Measurements from ENCODE around the gene DDR2.

The DDR2 gene

GRCh38 chr1:162765788-162766187 is 133.5 kb downstream of the DDR2 start:
- no peak for ATAC-seq

DNA sequence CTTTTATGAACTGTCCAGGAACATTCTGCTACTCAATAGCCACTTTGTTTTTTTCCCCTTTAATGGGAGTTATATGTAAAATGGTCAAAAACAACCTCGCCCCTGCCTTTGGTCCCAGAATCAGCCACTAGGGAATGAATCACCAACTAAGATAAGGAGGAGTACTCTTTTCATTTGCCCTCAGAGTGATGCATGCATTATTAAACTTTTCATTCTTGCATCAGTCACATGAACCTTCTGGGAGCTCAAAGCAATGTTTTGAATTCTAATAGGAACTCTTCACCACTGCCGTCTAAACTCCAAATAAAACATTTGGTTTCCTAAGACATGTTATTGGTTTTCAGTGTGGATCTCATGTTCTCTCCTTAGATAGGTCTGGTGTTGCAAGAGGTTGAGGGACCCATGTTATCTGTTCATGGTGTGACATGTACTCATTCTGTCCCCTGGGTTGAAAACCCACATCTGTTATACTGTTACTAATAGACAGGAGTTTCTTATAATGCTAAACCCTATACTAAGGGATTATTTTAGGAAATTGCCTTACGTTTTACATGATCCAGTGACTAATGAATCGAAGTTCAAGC is 140.4 kb downstream of the DDR2 start:
- TF ChIP-seq RARB (CRISPR knock-in tag; IDR thresholded peaks at IDR 0.05) (no peak), ZNF8 (CRISPR knock-in tag; IDR thresholded peaks at IDR 0.05) (no peak), PPARA (CRISPR knock-in tag; IDR thresholded peaks at IDR 0.05; ENCODE audit: borderline replicate concordance) (no peak), ARNTL (CRISPR knock-in tag; IDR thresholded peaks at IDR 0.05; ENCODE audit: borderline replicate concordance, low read depth) (no peak), TSHZ2 (CRISPR knock-in tag; IDR thresholded peaks at IDR 0.05) (no peak), ZNF565 (CRISPR knock-in tag; conservative IDR thresholded peaks at IDR 0.05; ENCODE audit: low read depth) (no peak), ZC3H10 (CRISPR knock-in tag; IDR thresholded peaks at IDR 0.05) (no peak), GLIS3 (CRISPR knock-in tag; IDR thresholded peaks at IDR 0.05) (no peak), OSR1 (CRISPR knock-in tag; IDR thresholded peaks at IDR 0.05) (no peak), ZFP30 (CRISPR knock-in tag; IDR thresholded peaks at IDR 0.05) (no peak), PATZ1 (CRISPR knock-in tag; IDR thresholded peaks at IDR 0.05; ENCODE audit: borderline replicate concordance) (no peak), CSDC2 (CRISPR knock-in tag; IDR thresholded peaks at IDR 0.05) (no peak)
- TF ChIP-seq, protein P1, sequence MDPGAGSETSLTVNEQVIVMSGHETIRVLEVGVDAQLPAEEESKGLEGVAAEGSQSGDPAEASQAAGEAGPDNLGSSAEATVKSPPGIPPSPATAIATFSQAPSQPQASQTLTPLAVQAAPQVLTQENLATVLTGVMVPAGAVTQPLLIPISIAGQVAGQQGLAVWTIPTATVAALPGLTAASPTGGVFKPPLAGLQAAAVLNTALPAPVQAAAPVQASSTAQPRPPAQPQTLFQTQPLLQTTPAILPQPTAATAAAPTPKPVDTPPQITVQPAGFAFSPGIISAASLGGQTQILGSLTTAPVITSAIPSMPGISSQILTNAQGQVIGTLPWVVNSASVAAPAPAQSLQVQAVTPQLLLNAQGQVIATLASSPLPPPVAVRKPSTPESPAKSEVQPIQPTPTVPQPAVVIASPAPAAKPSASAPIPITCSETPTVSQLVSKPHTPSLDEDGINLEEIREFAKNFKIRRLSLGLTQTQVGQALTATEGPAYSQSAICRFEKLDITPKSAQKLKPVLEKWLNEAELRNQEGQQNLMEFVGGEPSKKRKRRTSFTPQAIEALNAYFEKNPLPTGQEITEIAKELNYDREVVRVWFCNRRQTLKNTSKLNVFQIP (CRISPR knock-in tag; IDR thresholded peaks at IDR 0.05; ENCODE audit: borderline replicate concordance, low read depth): no peak
- no peak for ATAC-seq

More at GRCh38 chr1:162765788-162766187, 133.5 kb downstream of the DDR2 start:
- TF ChIP-seq ZFP3 (CRISPR knock-in tag; IDR thresholded peaks at IDR 0.05): no peak
- no peak for TF ChIP-seq GLIS3 (CRISPR knock-in tag; IDR thresholded peaks at IDR 0.05)
- no peak for TF ChIP-seq CSRNP3 (CRISPR knock-in tag; IDR thresholded peaks at IDR 0.05)
- no peak for TF ChIP-seq CSDC2 (CRISPR knock-in tag; IDR thresholded peaks at IDR 0.05)
- TF ChIP-seq, protein P2, sequence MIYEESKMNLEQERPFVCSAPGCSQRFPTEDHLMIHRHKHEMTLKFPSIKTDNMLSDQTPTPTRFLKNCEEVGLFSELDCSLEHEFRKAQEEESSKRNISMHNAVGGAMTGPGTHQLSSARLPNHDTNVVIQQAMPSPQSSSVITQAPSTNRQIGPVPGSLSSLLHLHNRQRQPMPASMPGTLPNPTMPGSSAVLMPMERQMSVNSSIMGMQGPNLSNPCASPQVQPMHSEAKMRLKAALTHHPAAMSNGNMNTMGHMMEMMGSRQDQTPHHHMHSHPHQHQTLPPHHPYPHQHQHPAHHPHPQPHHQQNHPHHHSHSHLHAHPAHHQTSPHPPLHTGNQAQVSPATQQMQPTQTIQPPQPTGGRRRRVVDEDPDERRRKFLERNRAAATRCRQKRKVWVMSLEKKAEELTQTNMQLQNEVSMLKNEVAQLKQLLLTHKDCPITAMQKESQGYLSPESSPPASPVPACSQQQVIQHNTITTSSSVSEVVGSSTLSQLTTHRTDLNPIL (CRISPR knock-in tag; IDR thresholded peaks at IDR 0.05; ENCODE audit: low read depth): no peak
- TF ChIP-seq PPARA (CRISPR knock-in tag; IDR thresholded peaks at IDR 0.05; ENCODE audit: borderline replicate concordance): no peak
- no peak for TF ChIP-seq ZFP30 (CRISPR knock-in tag; IDR thresholded peaks at IDR 0.05)
- TF ChIP-seq OSR1 (CRISPR knock-in tag; IDR thresholded peaks at IDR 0.05): no peak
- TF ChIP-seq BACH2 (CRISPR knock-in tag; IDR thresholded peaks at IDR 0.05; ENCODE audit: borderline replicate concordance): no peak
- TF ChIP-seq ZNF70 (CRISPR knock-in tag; IDR thresholded peaks at IDR 0.05): no peak
- no peak for TF ChIP-seq ZC3H10 (CRISPR knock-in tag; IDR thresholded peaks at IDR 0.05)

DNA sequence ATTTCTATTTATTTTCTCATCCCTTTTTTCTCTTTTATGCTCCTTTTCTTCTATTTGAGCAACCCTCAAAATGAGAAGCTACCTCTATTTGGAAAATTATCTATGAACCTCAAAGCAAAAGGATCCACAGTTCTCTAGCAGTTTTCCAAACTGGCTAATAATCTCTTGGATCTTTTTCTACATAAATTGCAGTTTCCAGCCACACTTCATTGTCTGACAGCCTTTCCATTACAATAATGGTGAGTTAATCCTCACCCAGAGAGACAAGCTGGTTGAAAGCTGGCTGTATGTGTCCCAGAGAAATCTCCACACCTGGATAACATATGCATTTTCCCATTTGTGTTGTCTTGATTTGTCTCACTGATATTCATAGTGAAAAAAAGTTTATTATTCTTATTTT is 141.7 kb downstream of the DDR2 start:
- no peak for TF ChIP-seq PPARA (CRISPR knock-in tag; IDR thresholded peaks at IDR 0.05; ENCODE audit: borderline replicate concordance)
- no peak for ATAC-seq

- ATAC-seq: no peak
- no peak for TF ChIP-seq ARNTL (CRISPR knock-in tag; IDR thresholded peaks at IDR 0.05; ENCODE audit: borderline replicate concordance, low read depth)
- no peak for TF ChIP-seq CSRNP3 (CRISPR knock-in tag; IDR thresholded peaks at IDR 0.05)
- no peak for TF ChIP-seq OSR1 (CRISPR knock-in tag; IDR thresholded peaks at IDR 0.05)
- no peak for TF ChIP-seq PATZ1 (CRISPR knock-in tag; IDR thresholded peaks at IDR 0.05; ENCODE audit: borderline replicate concordance)
- TF ChIP-seq BACH2 (CRISPR knock-in tag; IDR thresholded peaks at IDR 0.05; ENCODE audit: borderline replicate concordance): no peak
- no peak for TF ChIP-seq TSHZ2 (CRISPR knock-in tag; IDR thresholded peaks at IDR 0.05)
- no peak for TF ChIP-seq ZNF8 (CRISPR knock-in tag; IDR thresholded peaks at IDR 0.05)
- TF ChIP-seq ZFP3 (CRISPR knock-in tag; IDR thresholded peaks at IDR 0.05): no peak
These were observed 146.8 kb downstream of the DDR2 start for GRCh38 chr1:162779043-162779442.

All from SK-N-SH treated with all-trans-retinoic acid at 6 μM for 48 hours (cell line).